Measurements from ENCODE around the gene PSMG3. TPM values are rescaled to one million over a fixed set of nuclear protein-coding genes. Genes with fewer than 3 reads are reported as not detected.

PSMG3 gene
- total and polyA plus RNA-seq, 2 of the 8 experiments (the other 6 are each of a cell fraction or from before 2014, with no cell fraction given): 30.2 to 62.0 TPM

DNA sequence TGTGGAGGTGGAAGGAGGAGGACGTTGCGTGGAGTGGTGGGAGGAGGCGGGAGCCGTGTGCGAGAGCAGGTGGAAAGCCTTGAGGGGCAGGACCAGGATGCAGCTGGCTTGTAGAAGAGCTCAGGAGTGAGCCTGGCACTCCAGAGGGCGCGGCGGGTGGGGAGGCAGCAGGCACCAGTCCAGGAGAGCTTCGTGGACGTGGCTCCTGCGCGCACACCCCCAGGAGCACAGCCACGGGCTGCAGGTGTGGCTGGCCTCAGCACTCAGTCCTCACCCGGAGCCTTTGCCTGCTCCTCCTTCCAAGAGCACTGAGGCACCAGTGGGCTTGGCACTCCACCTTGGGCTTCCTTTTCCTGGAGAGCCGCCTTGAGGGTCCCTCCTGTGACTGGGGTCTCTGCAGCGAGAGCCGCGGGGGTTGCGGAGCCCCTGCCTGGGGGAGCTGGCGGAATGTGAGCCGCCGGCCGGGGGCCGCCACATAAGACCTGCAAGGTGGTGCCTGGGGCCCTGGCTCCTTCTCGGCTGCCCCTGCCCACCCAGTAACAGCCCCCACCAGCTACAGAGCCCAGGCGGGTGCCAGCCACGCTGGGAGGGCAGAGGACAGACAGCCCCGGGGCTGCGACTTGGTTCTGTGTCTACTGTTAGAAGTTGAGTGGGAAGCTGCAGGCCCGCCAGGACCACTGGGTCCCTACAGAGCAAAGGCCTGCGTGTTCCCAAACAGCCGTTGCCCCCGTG, 28.2 kb downstream of the PSMG3 start:
- Histone ChIP-seq H3K18ac (ENCODE audit: extremely low read depth, low read length) (no peak overlapping the region), H4K91ac (replicated peaks; ENCODE audit: insufficient read length, low read length) (no peak overlapping the region), H2BK120ac (replicated peaks; ENCODE audit: low read depth, low read length) (no peak overlapping the region), H3K9me3 (ENCODE audit: insufficient read depth in 2 of 2, low read depth in 1 of 2, low read length in 1 of 2) (no peaks in the 10 kb centered on the region), H4K8ac (ENCODE audit: extremely low read depth, insufficient read depth, low read length) (no peak overlapping the region), H2BK5ac (ENCODE audit: low read depth, low read length) (no peak overlapping the region), H3K23me2 (ENCODE audit: low read depth, low read length) (no peaks in the 10 kb centered on the region), H3K9ac (replicated peaks in 1 of 4; ENCODE audit: extremely low read depth in 1 of 4, low read depth in 3 of 4, low read length in 3 of 4) (no peak overlapping the region), H2AFZ (ENCODE audit: low read length) (no peak overlapping the region), H3K4me3 (ENCODE audit: extremely low read depth in 1 of 4, insufficient read depth in 2 of 4, low read depth in 3 of 4, low read length in 4 of 4) (no peak overlapping the region), H3K4me2 (ENCODE audit: insufficient read depth in 1 of 2, low read depth in 2 of 2, low read length in 2 of 2) (no peak overlapping the region), H3K4ac (replicated peaks; ENCODE audit: insufficient read length, low read depth, low read length) (no peak overlapping the region), H3K56ac (replicated peaks; ENCODE audit: insufficient read length, low read depth, low read length) (no peak overlapping the region), H3K23ac (ENCODE audit: insufficient read length) (no peak overlapping the region), H2BK12ac (ENCODE audit: low read depth, low read length) (no peak overlapping the region), H2AK5ac (ENCODE audit: low read depth, low read length) (no peak overlapping the region), H3K14ac (ENCODE audit: insufficient read length) (no peak overlapping the region), H4K5ac (ENCODE audit: insufficient read length, low read depth, low read length) (no peak overlapping the region), H3K27ac (ENCODE audit: low read depth, low read length) (no peak overlapping the region), H4K20me1 (replicated peaks in 1 of 2; ENCODE audit: control insufficient read depth in 1 of 2, insufficient read depth in 2 of 2, low read length in 2 of 2) (peaks cover 3 to 12% of the 10 kb centered on the region in 2 experiments), H2BK15ac (ENCODE audit: low read length) (no peak overlapping the region), H3K27me3 (replicated peaks in 1 of 4; ENCODE audit: control insufficient read depth in 3 of 4, extremely low read depth in 1 of 4, insufficient read depth in 3 of 4, low read length in 3 of 4) (no peaks in the 10 kb centered on the region), H2BK20ac (ENCODE audit: low read length) (no peak overlapping the region), H3K36me3 (ENCODE audit: control insufficient read depth in 2 of 4, insufficient read depth in 4 of 4, low read length in 3 of 4) (peaks cover 0 to 17% (median 0%) of the 10 kb centered on the region in 4 experiments; a peak in 4 of 8 replicates), H3K4me1 (replicated peaks in 1 of 4; ENCODE audit: control insufficient read depth in 3 of 4, insufficient read depth in 4 of 4, low read length in 3 of 4) (peaks cover 4 to 12% (median 10%) of the 10 kb centered on the region in 4 experiments; a peak in 6 of 7 replicates), H3K79me1 (ENCODE audit: low read depth, low read length) (peaks cover 6% of the 10 kb centered on the region; the same call in 1 of the 2 replicates), H3K79me2 (ENCODE audit: control insufficient read depth in 1 of 2, insufficient read depth in 2 of 2, low read length in 2 of 2) (peaks cover 0 to 18% of the 10 kb centered on the region in 2 experiments; a peak in 2 of 4 replicates)
- FAIRE-seq: no peak
- ChIA-PET POLR2A (ENCODE audit: partially characterized antibody) (interaction anchor here (2.6 to 4.9 kb wide), 2 partner anchors 8 to 12 kb away, joined by 7 to 26 read pairs; no protein-coding TSS in a partner anchor), CTCF (ENCODE audit: partially characterized antibody) (interaction anchor here (0.8 to 1.0 kb wide), 2 partner anchors 11 to 56 kb away, joined by 3 read pairs; no protein-coding TSS in a partner anchor)
- no peak for DNase-seq (ENCODE audit: low read depth in 1 of 2, low spot score in 2 of 2)
- 91% methylated on average over 33 of the region's 33 CpGs; no CpG with 5 or more reads in 1 of the 2 experiments for WGBS, 2 experiments (ENCODE audit: extremely low coverage in 1 of 2, insufficient coverage in 1 of 2, insufficient read length in 1 of 2, insufficient replicate concordance in 2 of 2, low coverage in 1 of 2, low lambda C conversion rate in 2 of 2, missing lambda C conversion rate in 1 of 2)
- TF ChIP-seq BRCA1 (IDR thresholded peaks at IDR 0.05; ENCODE audit: low read depth, low read length) (no peak), ZNF274 (IDR thresholded peaks at IDR 0.05; ENCODE audit: borderline replicate concordance, extremely low read depth, low read length) (no peak), HDAC6 (IDR thresholded peaks at IDR 0.05; ENCODE audit: low read depth, low read length) (no peak), CHD2 (IDR thresholded peaks at IDR 0.05; ENCODE audit: low read length) (no peak), SIX5 (IDR thresholded peaks at IDR 0.05; ENCODE audit: low read depth, low read length) (no peak), TAF7 (optimal IDR thresholded peaks at IDR 0.05; ENCODE audit: borderline replicate concordance, low read depth, low read length) (no peak), KDM4A (IDR thresholded peaks at IDR 0.05; ENCODE audit: low read depth, low read length, severe bottlenecking) (no peak), BCL11A (IDR thresholded peaks at IDR 0.05; ENCODE audit: low read depth in 2 of 2, low read length in 2 of 2) (no peak), BACH1 (IDR thresholded peaks at IDR 0.05; ENCODE audit: low read length) (no peak)
- TF ChIP-seq, protein P1, sequence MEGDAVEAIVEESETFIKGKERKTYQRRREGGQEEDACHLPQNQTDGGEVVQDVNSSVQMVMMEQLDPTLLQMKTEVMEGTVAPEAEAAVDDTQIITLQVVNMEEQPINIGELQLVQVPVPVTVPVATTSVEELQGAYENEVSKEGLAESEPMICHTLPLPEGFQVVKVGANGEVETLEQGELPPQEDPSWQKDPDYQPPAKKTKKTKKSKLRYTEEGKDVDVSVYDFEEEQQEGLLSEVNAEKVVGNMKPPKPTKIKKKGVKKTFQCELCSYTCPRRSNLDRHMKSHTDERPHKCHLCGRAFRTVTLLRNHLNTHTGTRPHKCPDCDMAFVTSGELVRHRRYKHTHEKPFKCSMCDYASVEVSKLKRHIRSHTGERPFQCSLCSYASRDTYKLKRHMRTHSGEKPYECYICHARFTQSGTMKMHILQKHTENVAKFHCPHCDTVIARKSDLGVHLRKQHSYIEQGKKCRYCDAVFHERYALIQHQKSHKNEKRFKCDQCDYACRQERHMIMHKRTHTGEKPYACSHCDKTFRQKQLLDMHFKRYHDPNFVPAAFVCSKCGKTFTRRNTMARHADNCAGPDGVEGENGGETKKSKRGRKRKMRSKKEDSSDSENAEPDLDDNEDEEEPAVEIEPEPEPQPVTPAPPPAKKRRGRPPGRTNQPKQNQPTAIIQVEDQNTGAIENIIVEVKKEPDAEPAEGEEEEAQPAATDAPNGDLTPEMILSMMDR (IDR thresholded peaks at IDR 0.05; ENCODE audit: control extremely low read depth in 1 of 3, insufficient read depth in 1 of 3, low read depth in 1 of 3, low read length in 3 of 3): no peak
